ENCODE measurements around the gene CEP57L1. TPM values are rescaled to one million over a fixed set of nuclear protein-coding genes. Genes with fewer than 3 reads are reported as not detected.

CEP57L1 gene
- total and polyA plus RNA-seq, 11 donors: 5.9 to 13.8 (median 9.5) TPM

DNA sequence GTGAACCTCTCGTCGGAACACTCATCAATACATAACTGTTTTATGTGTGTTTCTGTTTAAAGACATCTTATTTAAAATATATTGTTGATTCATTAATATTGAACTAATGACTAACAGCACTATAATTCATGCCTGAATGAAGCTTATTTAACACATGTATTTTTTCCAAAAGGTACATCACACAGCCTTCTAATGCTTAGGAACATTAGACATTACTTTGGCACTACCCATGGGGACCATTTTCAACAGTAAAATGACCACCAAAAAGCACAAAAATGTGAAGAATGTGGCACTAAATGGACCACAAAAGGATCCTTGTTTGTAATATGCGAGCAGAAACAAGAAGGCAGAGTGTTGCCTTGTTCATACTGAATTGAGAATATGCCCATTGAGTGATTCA is 109.2 kb downstream of the CEP57L1 start:
- Histone ChIP-seq H3K27ac (no peak overlapping the region), H3K36me3 (no peaks in the 10 kb centered on the region), H3K4me3 (no peak overlapping the region), H3K27me3 (no peaks in the 10 kb centered on the region), H3K9me3 (no peaks in the 10 kb centered on the region), H3K4me1 (no peaks in the 10 kb centered on the region)
- DNase-seq: no peak
- intact Hi-C loops (cut with DNase I): no loop called here
- no peak for ATAC-seq
- 89 to 94% (median 91%) methylated on average over 3 of the region's 3 CpGs for WGBS, 4 donors
- TF ChIP-seq POLR2A (IDR thresholded peaks at IDR 0.05): no peak

DNA sequence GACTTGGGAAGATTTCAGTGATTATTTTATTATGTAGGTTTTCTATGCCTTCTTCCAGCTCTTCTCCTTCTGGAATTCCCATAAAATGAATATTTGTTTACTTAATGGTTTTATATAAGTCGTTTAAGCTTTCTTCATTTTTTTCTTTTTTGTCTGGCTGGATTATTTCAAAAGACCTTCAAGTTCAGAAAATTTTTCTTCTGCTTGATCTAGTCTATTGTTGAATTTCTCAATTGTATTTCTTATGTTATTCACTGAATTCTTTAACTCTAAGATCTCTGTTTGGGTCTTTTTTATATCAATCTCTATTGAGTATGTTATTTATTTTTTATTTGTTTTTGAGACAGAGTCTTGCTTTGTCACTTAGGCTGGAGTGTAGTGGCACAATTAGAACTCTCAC is 117.4 kb downstream of the CEP57L1 start:
- no peak for TF ChIP-seq POLR2A (IDR thresholded peaks at IDR 0.05)
- TF ChIP-seq, protein P1, sequence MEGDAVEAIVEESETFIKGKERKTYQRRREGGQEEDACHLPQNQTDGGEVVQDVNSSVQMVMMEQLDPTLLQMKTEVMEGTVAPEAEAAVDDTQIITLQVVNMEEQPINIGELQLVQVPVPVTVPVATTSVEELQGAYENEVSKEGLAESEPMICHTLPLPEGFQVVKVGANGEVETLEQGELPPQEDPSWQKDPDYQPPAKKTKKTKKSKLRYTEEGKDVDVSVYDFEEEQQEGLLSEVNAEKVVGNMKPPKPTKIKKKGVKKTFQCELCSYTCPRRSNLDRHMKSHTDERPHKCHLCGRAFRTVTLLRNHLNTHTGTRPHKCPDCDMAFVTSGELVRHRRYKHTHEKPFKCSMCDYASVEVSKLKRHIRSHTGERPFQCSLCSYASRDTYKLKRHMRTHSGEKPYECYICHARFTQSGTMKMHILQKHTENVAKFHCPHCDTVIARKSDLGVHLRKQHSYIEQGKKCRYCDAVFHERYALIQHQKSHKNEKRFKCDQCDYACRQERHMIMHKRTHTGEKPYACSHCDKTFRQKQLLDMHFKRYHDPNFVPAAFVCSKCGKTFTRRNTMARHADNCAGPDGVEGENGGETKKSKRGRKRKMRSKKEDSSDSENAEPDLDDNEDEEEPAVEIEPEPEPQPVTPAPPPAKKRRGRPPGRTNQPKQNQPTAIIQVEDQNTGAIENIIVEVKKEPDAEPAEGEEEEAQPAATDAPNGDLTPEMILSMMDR (IDR thresholded peaks at IDR 0.05): no peak
- ATAC-seq: no peak
- no peak overlapping the region for H3K27ac ChIP-seq
- 71 to 77% (median 75%) methylated on average over 1 of the region's 1 CpG for WGBS, 4 donors
- H3K9me3 ChIP-seq: peaks cover 0 to 21% (median 2%) of the 10 kb centered on the region in 12 donors
- no peaks in the 10 kb centered on the region for H3K27me3 ChIP-seq
- H3K4me1 ChIP-seq: no peaks in the 10 kb centered on the region
- H3K4me3 ChIP-seq: no peak overlapping the region
- intact Hi-C loops (cut with DNase I): no loop called here
- no peaks in the 10 kb centered on the region for H3K36me3 ChIP-seq
- DNase-seq: no peak

Other genes with a start within 250 kb of the CEP57L1 start
- 10 to 100 TPM in 5 of 9 donors, 1 to 10 TPM in 4; 5.7 to 18.0 (median 10.2) TPM for gene ARMC2, start 247.1 kb upstream of the CEP57L1 start, total RNA-seq
- gene ARMC2, start 247.1 kb upstream of the CEP57L1 start, polyA plus RNA-seq: 1 to 10 TPM; 3.1 to 4.9 TPM
- 10 to 100 TPM; 30.2 to 63.2 (median 42.7) TPM for gene SESN1, start 661 bp upstream of the CEP57L1 start, total RNA-seq
- gene SESN1, start 661 bp upstream of the CEP57L1 start, polyA plus RNA-seq: 10 to 100 TPM; 22.5 to 32.5 TPM